Liver (tissue), 3 donors: ENCODE measurements around the gene ABCB9.

Source experiments
- ATF3 ChIP-seq: IDR thresholded peaks from 2 replicates; pipeline ENCODE4 v1.6.1; 2016; ENCODE audit warnings: antibody characterized with exemption
- CTCF ChIP-seq: fragments of 150-350 bp; IDR thresholded peaks from 2 replicates; pipeline ENCODE4 v1.5.1; 2017; ENCODE audit warnings: improper control_type of control experiment, low read depth, low read length; ENCODE audit not compliant: missing input control
- EGR1 ChIP-seq, 2 donors: IDR thresholded peaks; 2 replicates each; pipeline ENCODE4 v1.6.1; 2016 to 2018; ENCODE audit warnings: antibody characterized with exemption in 2 of 2, low read depth in 2 of 2
- FOXA1 ChIP-seq: IDR thresholded peaks from 2 replicates; pipeline ENCODE4 v1.6.1; 2016; ENCODE audit warnings: antibody characterized with exemption
- FOXA2 ChIP-seq: IDR thresholded peaks from 2 replicates; pipeline ENCODE4 v1.6.1; 2016; ENCODE audit warnings: antibody characterized with exemption
- GABPA ChIP-seq, 2 donors: IDR thresholded peaks in 1 of 2; conservative IDR thresholded peaks in 1 of 2; 2 replicates each; pipeline ENCODE4 v1.6.1; 2016; ENCODE audit warnings: antibody characterized with exemption in 2 of 2, mild to moderate bottlenecking in 1 of 2, moderate library complexity in 1 of 2
- JUND ChIP-seq, 2 donors: IDR thresholded peaks; 2 replicates each; pipeline ENCODE4 v1.6.1; 2016; ENCODE audit warnings: antibody characterized with exemption in 2 of 2
- MAX ChIP-seq: IDR thresholded peaks from 2 replicates; pipeline ENCODE4 v1.6.1; 2016; ENCODE audit warnings: antibody characterized with exemption
- RAD21 ChIP-seq, 2 donors: IDR thresholded peaks; 2 replicates each; pipeline ENCODE4 v1.6.1; 2016; ENCODE audit warnings: antibody characterized with exemption in 2 of 2, mild to moderate bottlenecking in 2 of 2
- REST ChIP-seq: IDR thresholded peaks from 2 replicates; pipeline ENCODE4 v1.6.1; 2016; ENCODE audit warnings: antibody characterized with exemption, mild to moderate bottlenecking
- SP1 ChIP-seq: IDR thresholded peaks from 2 replicates; pipeline ENCODE4 v1.6.1; 2018; ENCODE audit warnings: antibody characterized with exemption, mild to moderate bottlenecking
- TAF1 ChIP-seq: conservative IDR thresholded peaks from 2 replicates; pipeline ENCODE4 v1.6.1; 2016; ENCODE audit warnings: antibody characterized with exemption, mild to moderate bottlenecking
- YY1 ChIP-seq: IDR thresholded peaks from 2 replicates; pipeline ENCODE4 v1.6.1; 2016; ENCODE audit warnings: antibody characterized with exemption, mild to moderate bottlenecking
- ZBTB33 ChIP-seq: IDR thresholded peaks from 2 replicates; pipeline ENCODE4 v1.6.1; 2016; ENCODE audit warnings: antibody characterized with exemption
- donor health status: healthy.
- donor health status: healthy.

- TF ChIP-seq MAX (no peak), CTCF (no peak), TAF1 (no peak), GABPA (IDR thresholded peaks at IDR 0.05 in 1 of 2, conservative IDR thresholded peaks at IDR 0.05 in 1 of 2) (no peak), ZBTB33 (no peak), EGR1 (IDR thresholded peaks at IDR 0.05; ENCODE audit: low read depth in 2 of 2) (no peak), REST (no peak), JUND (IDR thresholded peaks at IDR 0.05) (no peak), FOXA1 (no peak), FOXA2 (no peak), ATF3 (no peak), RAD21 (IDR thresholded peaks at IDR 0.05) (no peak), YY1 (no peak), SP1 (no peak)
Measured at GRCh38 chr12:122909442-122910288, 56.6 kb downstream of the ABCB9 start.
